ENCODE results near the gene EDAR. TPM values are rescaled to one million over a fixed set of nuclear protein-coding genes. Genes with fewer than 3 reads are reported as not detected.

The EDAR gene
- total RNA-seq, 5 donors from 2014 or later (not counting 1 experiment from before 2014, with no cell fraction given) = 5.2 to 15.6 (median 7.4) TPM

DNA sequence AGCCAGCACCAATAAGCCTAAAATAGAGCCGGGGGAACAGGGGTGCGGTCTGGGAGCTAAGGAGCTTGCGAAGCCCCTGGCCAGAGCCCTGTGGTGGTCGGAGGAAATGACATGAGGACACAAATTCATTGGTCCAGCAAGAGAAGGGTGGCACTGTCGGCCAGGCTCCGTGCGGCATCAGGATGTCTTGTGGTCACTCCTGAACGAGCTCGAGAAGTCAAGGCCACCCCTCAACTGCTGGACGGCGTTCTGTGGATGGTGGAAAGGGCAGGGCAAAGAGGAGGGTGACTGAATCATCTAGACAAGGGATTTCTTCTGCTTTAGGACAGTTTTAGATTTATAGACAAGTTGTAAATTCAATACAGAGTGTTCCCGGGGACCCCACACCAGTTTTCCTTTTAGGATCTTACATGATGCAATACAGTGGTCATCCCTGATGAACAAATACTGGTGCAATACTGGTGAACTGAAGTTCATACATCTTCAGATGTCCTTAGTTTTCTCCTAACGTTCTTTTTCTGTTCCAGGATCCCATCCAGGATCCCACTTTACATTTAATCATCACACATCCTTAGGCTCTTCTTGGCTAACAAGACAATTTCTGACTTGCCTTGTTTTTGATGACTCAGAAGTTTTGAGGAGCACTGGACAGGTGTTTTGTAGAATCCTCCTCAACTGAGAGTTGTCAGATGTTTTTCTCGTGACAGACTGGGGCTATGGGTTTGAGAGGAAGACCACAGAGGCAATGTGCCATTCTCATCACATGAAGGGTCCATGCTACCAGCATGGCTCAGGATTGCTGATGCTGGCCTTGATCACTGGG, 13.2 kb downstream of the EDAR start:
- POLR2A ChIA-PET = interaction anchor here in 1 of 2 donors (0.7 kb wide), 1 partner anchor 440 kb away, joined by 3 read pairs; no protein-coding TSS in a partner anchor

DNA sequence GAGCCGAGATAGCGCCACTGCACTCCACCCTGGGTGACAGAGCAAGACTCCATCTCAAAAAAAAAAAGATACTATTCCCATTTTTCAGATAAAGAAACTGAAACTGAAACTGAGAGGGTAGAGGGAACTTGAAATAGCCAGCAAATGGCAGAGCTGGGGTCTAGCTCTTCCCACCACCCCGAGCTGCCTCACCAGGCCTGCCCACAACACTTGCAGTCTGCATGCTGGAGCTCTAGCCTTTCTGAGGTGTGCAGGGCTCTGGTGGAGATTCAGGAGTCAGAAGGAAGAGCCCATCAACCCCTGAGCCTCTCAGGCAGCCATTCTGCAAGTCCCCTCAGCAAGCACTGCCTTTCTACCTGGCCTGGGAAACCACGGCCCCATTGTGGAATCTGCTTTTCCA, 14.3 kb downstream of the EDAR start:
- ChIA-PET POLR2A (interaction anchor here in 1 of 2 donors (0.7 kb wide), 1 partner anchor 439 kb away, joined by 3 read pairs; no protein-coding TSS in a partner anchor), CTCF (no interaction called here)
- Histone ChIP-seq H3K9me3 (no peaks in the 10 kb centered on the region), H3K4me1 (ENCODE audit: control insufficient read depth in 1 of 2, extremely low read depth in 1 of 2, insufficient read depth in 2 of 2, low read length in 2 of 2) (peaks cover 6 to 27% of the 10 kb centered on the region in 2 experiments), H3K36me3 (ENCODE audit: control insufficient read depth in 2 of 2, extremely low read depth in 1 of 2, insufficient read depth in 1 of 2, low read length in 1 of 2) (no peaks in the 10 kb centered on the region), H3K4me3 (ENCODE audit: control insufficient read depth in 1 of 2, extremely low read depth in 1 of 2, low read length in 1 of 2) (no peak overlapping the region), H3K27me3 (replicated peaks in 1 of 2; ENCODE audit: control insufficient read depth in 2 of 2, extremely low read depth in 1 of 2, insufficient read depth in 2 of 2, low read length in 1 of 2) (no peaks in the 10 kb centered on the region), H3K27ac (ENCODE audit: low read length) (no peak overlapping the region)
- Mint-ChIP-seq H3K36me3 (peaks cover 10% of the 10 kb centered on the region), H3K27ac (peak overlapping the region in 1 of 2 donors; percentile 52), H3K9me3 (no peaks in the 10 kb centered on the region), H3K4me1 (peaks cover 59 to 77% (median 67%) of the 10 kb centered on the region in 3 donors), H3K27me3 (no peaks in the 10 kb centered on the region), H3K4me3 (peak overlapping the region in 1 of 3 donors; percentile 39)
- DNase-seq = no peak
- ATAC-seq (replicated peaks in 1 of 4) = no peak
- 46% methylated on average over 2 of the region's 4 CpGs for WGBS (ENCODE audit: insufficient coverage)

More for the DNA sequence above, 13.2 kb downstream of the EDAR start:
- Mint-ChIP-seq H3K27ac (peak overlapping the region; percentile 36 to 56), H3K4me3 (no peak overlapping the region), H3K4me1 (peaks cover 53 to 72% (median 61%) of the 10 kb centered on the region in 3 donors), H3K27me3 (no peaks in the 10 kb centered on the region), H3K36me3 (peaks cover 10% of the 10 kb centered on the region), H3K9me3 (no peaks in the 10 kb centered on the region)
- no peak for DNase-seq
- Histone ChIP-seq H3K9me3 (no peaks in the 10 kb centered on the region), H3K36me3 (ENCODE audit: control insufficient read depth in 2 of 2, extremely low read depth in 1 of 2, insufficient read depth in 1 of 2, low read length in 1 of 2) (no peaks in the 10 kb centered on the region), H3K27me3 (replicated peaks in 1 of 2; ENCODE audit: control insufficient read depth in 2 of 2, extremely low read depth in 1 of 2, insufficient read depth in 2 of 2, low read length in 1 of 2) (no peaks in the 10 kb centered on the region), H3K4me3 (ENCODE audit: control insufficient read depth in 1 of 2, extremely low read depth in 1 of 2, low read length in 1 of 2) (no peak overlapping the region), H3K4me1 (ENCODE audit: control insufficient read depth in 1 of 2, extremely low read depth in 1 of 2, insufficient read depth in 2 of 2, low read length in 2 of 2) (peaks cover 5 to 28% of the 10 kb centered on the region in 2 experiments), H3K27ac (ENCODE audit: low read length) (no peak overlapping the region)
- ATAC-seq (replicated peaks in 1 of 4) = no peak
- 85% methylated on average over 12 of the region's 14 CpGs for WGBS (ENCODE audit: insufficient coverage)
- CTCF ChIA-PET = no interaction called here

DNA sequence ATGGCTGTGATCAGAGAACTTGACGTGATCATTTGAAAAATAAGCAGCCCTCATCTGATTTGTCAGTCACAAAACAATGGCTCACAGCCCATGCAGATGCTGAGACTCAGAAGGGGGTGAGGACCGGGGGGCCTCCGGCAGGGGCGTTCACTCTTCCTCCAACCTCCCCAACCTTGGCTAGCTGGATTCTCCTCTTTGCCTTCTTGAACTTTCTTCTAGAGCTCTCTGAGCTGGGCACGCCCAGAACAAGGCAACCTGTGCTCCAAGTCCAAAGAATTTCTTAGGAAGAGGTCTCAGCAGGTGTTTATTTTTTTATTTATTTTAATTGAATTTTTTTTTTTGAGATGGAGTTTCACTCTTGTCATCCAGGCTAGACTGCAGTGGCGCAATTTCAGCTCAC, 16.4 kb downstream of the EDAR start:
- Mint-ChIP-seq H3K27ac (peak overlapping the region in 1 of 2 donors; percentile 34), H3K4me1 (peaks cover 73 to 84% (median 76%) of the 10 kb centered on the region in 3 donors), H3K36me3 (peaks cover 6% of the 10 kb centered on the region), H3K4me3 (no peak overlapping the region), H3K9me3 (no peaks in the 10 kb centered on the region), H3K27me3 (no peaks in the 10 kb centered on the region)
- Histone ChIP-seq H3K4me1 (ENCODE audit: control insufficient read depth in 1 of 2, extremely low read depth in 1 of 2, insufficient read depth in 2 of 2, low read length in 2 of 2) (peaks cover 19 to 40% of the 10 kb centered on the region in 2 experiments), H3K27ac (ENCODE audit: low read length) (no peak overlapping the region), H3K9me3 (no peaks in the 10 kb centered on the region), H3K4me3 (ENCODE audit: control insufficient read depth in 1 of 2, extremely low read depth in 1 of 2, low read length in 1 of 2) (no peak overlapping the region), H3K27me3 (replicated peaks in 1 of 2; ENCODE audit: control insufficient read depth in 2 of 2, extremely low read depth in 1 of 2, insufficient read depth in 2 of 2, low read length in 1 of 2) (no peaks in the 10 kb centered on the region), H3K36me3 (ENCODE audit: control insufficient read depth in 2 of 2, extremely low read depth in 1 of 2, insufficient read depth in 1 of 2, low read length in 1 of 2) (no peaks in the 10 kb centered on the region)
- DNase-seq (no peak), ATAC-seq (replicated peaks in 1 of 4) (no peak)
- ChIA-PET POLR2A (interaction anchor here in 1 of 2 donors (0.6 kb wide), 1 partner anchor 13 kb away, joined by 3 read pairs; no protein-coding TSS in a partner anchor), CTCF (no interaction called here)
- 92% methylated on average over 4 of the region's 6 CpGs for WGBS (ENCODE audit: insufficient coverage)

DNA sequence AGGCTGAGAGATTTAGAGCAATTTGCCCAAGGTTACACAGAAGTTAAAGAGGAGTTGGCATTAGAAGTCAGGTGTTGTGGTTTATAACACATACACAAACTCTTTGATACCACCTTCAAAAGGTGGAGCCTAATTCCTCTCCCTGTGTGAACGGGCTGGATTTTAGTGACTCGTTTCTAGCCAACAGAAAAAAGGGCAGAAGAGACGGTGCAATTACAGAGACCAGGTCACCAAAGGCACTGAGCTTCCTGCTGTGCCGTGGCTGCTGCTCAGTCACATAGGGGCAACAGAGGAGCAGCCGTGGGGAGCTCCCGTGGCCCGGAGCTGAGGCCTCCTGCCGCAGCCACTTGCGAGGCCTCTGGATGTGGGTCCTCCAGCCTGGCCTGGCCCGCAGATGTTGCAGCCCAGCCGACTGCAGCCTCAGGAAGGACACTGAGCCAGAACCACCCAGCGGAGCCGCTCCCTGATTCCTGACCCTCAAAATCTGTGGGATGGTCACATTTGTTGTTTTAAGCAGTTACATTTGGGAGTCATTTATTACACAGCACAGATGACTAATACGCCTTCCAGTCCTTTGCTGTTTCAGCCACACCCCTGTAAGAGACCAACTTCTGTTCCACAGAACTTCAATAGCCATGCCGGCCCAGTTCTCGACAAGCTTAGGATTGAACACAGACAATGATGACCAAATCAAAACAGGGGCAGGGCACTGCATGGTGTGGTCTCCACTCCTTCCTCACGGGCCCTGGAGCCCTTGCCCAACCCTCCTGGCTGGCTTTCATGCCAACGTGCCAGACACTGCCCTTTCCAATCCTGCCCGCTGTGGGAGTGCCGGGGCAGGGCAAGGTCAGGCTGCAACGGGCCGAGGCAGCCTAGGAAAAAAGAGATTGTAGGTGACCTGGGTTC, 17.1 kb downstream of the EDAR start:
- Mint-ChIP-seq H3K27me3 (no peaks in the 10 kb centered on the region), H3K27ac (peak overlapping the region in 1 of 2 donors; percentile 70), H3K36me3 (peaks cover 6% of the 10 kb centered on the region), H3K4me1 (peaks cover 80 to 87% (median 83%) of the 10 kb centered on the region in 3 donors), H3K4me3 (peak overlapping the region in 1 of 3 donors; percentile 39), H3K9me3 (no peaks in the 10 kb centered on the region)
- ATAC-seq (replicated peaks in 1 of 4) (peak in 3 of 4 experiments; percentile 32 to 50 (median 39)), DNase-seq (no peak)
- peak overlapping the region in 1 of 2 donors; percentile 0 for H3K4me3 ChIP-seq (ENCODE audit: control insufficient read depth in 1 of 2, extremely low read depth in 1 of 2, low read length in 1 of 2)
- no peak overlapping the region for H3K27ac ChIP-seq (ENCODE audit: low read length)
- H3K27me3 ChIP-seq (replicated peaks in 1 of 2; ENCODE audit: control insufficient read depth in 2 of 2, extremely low read depth in 1 of 2, insufficient read depth in 2 of 2, low read length in 1 of 2) = no peaks in the 10 kb centered on the region
- no peaks in the 10 kb centered on the region for H3K9me3 ChIP-seq
- WGBS (ENCODE audit: insufficient coverage) = 70% methylated on average over 15 of the region's 22 CpGs
- CTCF ChIA-PET = no interaction called here
- H3K36me3 ChIP-seq (ENCODE audit: control insufficient read depth in 2 of 2, extremely low read depth in 1 of 2, insufficient read depth in 1 of 2, low read length in 1 of 2) = no peaks in the 10 kb centered on the region
- POLR2A ChIA-PET = interaction anchor here in 1 of 2 donors (0.6 kb wide), 1 partner anchor 13 kb away, joined by 3 read pairs; no protein-coding TSS in a partner anchor
- peaks cover 25 to 46% of the 10 kb centered on the region in 2 experiments for H3K4me1 ChIP-seq (ENCODE audit: control insufficient read depth in 1 of 2, extremely low read depth in 1 of 2, insufficient read depth in 2 of 2, low read length in 2 of 2)

DNA sequence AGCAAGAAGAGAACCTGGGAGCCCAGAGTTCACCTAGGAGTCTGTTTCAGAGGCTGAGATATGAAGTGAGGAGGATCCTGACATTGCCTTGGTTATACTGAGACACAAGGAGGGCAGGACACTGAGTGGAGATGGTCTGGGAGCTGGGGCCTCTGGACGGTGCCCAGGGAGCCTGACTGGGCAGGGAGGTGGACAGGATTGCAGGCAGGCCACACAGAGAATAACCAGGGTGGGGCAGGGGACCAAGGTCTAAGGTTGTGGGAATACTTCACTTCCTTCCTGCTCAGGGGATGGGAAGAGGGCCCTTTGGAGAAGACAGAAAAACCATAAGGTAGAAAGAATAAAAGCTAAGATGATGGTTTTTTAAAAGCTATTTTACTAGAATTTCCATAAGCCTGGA, 18.7 kb downstream of the EDAR start:
- DNase-seq (no peak), ATAC-seq (replicated peaks in 1 of 4) (no peak)
- Histone ChIP-seq H3K4me3 (ENCODE audit: control insufficient read depth in 1 of 2, extremely low read depth in 1 of 2, low read length in 1 of 2) (no peak overlapping the region), H3K36me3 (ENCODE audit: control insufficient read depth in 2 of 2, extremely low read depth in 1 of 2, insufficient read depth in 1 of 2, low read length in 1 of 2) (no peaks in the 10 kb centered on the region), H3K27me3 (replicated peaks in 1 of 2; ENCODE audit: control insufficient read depth in 2 of 2, extremely low read depth in 1 of 2, insufficient read depth in 2 of 2, low read length in 1 of 2) (no peaks in the 10 kb centered on the region), H3K9me3 (no peaks in the 10 kb centered on the region), H3K4me1 (ENCODE audit: control insufficient read depth in 1 of 2, extremely low read depth in 1 of 2, insufficient read depth in 2 of 2, low read length in 2 of 2) (peaks cover 40 to 58% of the 10 kb centered on the region in 2 experiments), H3K27ac (ENCODE audit: low read length) (no peak overlapping the region)
- peaks cover 80 to 87% (median 87%) of the 10 kb centered on the region in 3 donors for H3K4me1 Mint-ChIP-seq
- ChIA-PET POLR2A (interaction anchor here in 1 of 2 donors (0.6 kb wide), 1 partner anchor 59 kb away, joined by 4 read pairs; no protein-coding TSS in a partner anchor), CTCF (interaction anchor here in 1 of 2 donors (1.5 kb wide), 1 partner anchor 13 kb away, joined by 4 read pairs; no protein-coding TSS in a partner anchor)
- H3K4me3 Mint-ChIP-seq = peak overlapping the region in 1 of 3 donors; percentile 26
- WGBS (ENCODE audit: insufficient coverage) = 100% methylated on average over 1 of the region's 1 CpG
- H3K9me3 Mint-ChIP-seq = no peaks in the 10 kb centered on the region
- H3K27me3 Mint-ChIP-seq = no peaks in the 10 kb centered on the region
- peaks cover 6% of the 10 kb centered on the region for H3K36me3 Mint-ChIP-seq
- H3K27ac Mint-ChIP-seq = peak overlapping the region in 1 of 2 donors; percentile 34
